ENCODE results near the gene ZNF169.
"Not testable (repeated sequence)": the region's sequence is repeated elsewhere in the genome, so short reads cannot be mapped to it uniquely, and the experiment has no call there.

ZNF169 gene

GRCh38 chr9:94347451-94347850 is 88.4 kb downstream of the ZNF169 start:
- H3K4me3 ChIP-seq (ENCODE audit: insufficient read depth, low read length, poor library complexity, severe bottlenecking); H3K27me3 ChIP-seq (ENCODE audit: low read length); H3K9ac ChIP-seq (ENCODE audit: low read length); H3K9me2 ChIP-seq (replicated peaks; ENCODE audit: insufficient read depth, low read length); H3K4me2 ChIP-seq (ENCODE audit: low read depth, low read length, poor library complexity, severe bottlenecking); H4K20me1 ChIP-seq (ENCODE audit: low read depth, low read length); H2AFZ ChIP-seq (ENCODE audit: low read depth, low read length, severe bottlenecking); H3K9me3 ChIP-seq (ENCODE audit: insufficient read depth, low read length); H3F3A ChIP-seq (ENCODE audit: insufficient read depth); H3K36me3 ChIP-seq (ENCODE audit: low read length); H3K27ac ChIP-seq (ENCODE audit: low read depth, low read length); H3K79me2 ChIP-seq (ENCODE audit: insufficient read depth, low read length): not testable (repeated sequence)

- H3K27ac ChIP-seq (ENCODE audit: low read depth, low read length); H3K9me3 ChIP-seq (ENCODE audit: insufficient read depth, low read length); H3K27me3 ChIP-seq (ENCODE audit: low read length); H3K36me3 ChIP-seq (ENCODE audit: low read length); H3K79me2 ChIP-seq (ENCODE audit: insufficient read depth, low read length); H3K4me3 ChIP-seq (ENCODE audit: insufficient read depth, low read length, poor library complexity, severe bottlenecking); H3K9me2 ChIP-seq (replicated peaks; ENCODE audit: insufficient read depth, low read length); H3K9ac ChIP-seq (ENCODE audit: low read length); H3K4me2 ChIP-seq (ENCODE audit: low read depth, low read length, poor library complexity, severe bottlenecking); H3F3A ChIP-seq (ENCODE audit: insufficient read depth); H2AFZ ChIP-seq (ENCODE audit: low read depth, low read length, severe bottlenecking); H4K20me1 ChIP-seq (ENCODE audit: low read depth, low read length): not testable (repeated sequence)
Observed at GRCh38 chr9:94348754-94349153, 89.7 kb downstream of the ZNF169 start.

All from SU-DHL-6 (cell line).